Endothelial cell of umbilical vein (primary cell): Measurements from ENCODE around the gene ALDH8A1. TPM values are rescaled to one million over a fixed set of nuclear protein-coding genes. Genes with fewer than 3 reads are reported as not detected.

Source experiments
- BruUV-seq: library from RNA; stranded (reverse); fragments of 400-500 nt; replicated peaks from 2 replicates; lab custom pipeline; 2021; lab: Mats Ljungman, UMichigan
- CTCF ChIA-PET: fragments of 300-600, 350-600 bp; sonication (Branson Sonifier 250); formaldehyde crosslinking; loops from one replicate; lab custom pipeline; 2021; ENCODE audit warnings: antibody characterized with exemption, inconsistent platforms; lab: Charles Lee
- POLR2A ChIA-PET: fragments of 300-600, 350-600 bp; sonication (Branson Sonifier 250); formaldehyde crosslinking; loops from one replicate; lab custom pipeline; 2021; ENCODE audit warnings: antibody characterized with exemption, inconsistent platforms; lab: Charles Lee
- DNase-seq: peaks from one replicate; pipeline ENCODE4 v3.0.0-alpha.2; 2011; ENCODE audit warnings: low read depth, low spot score
- FAIRE-seq: peaks from 2 replicates; lab custom pipeline; 2011; peaks lifted over from hg19 to GRCh38; lab: Jason Lieb, UNC
- H2AFZ ChIP-seq: 2 replicates; pipeline ENCODE4 v1.6.0; 2012; ENCODE audit warnings: low read depth, low read length, control low read depth, inconsistent platforms
- H3K27ac ChIP-seq: 2 replicates; pipeline ENCODE4 v1.5.1; 2011; ENCODE audit warnings: low read depth, mild to moderate bottlenecking, control low read depth, low read length, moderate library complexity; ENCODE audit not compliant: insufficient read depth
- H3K27me3 ChIP-seq, 2 experiments: 2 replicates each; pipeline versions ENCODE4 v1.6.0 to v1.6.1; 2011; ENCODE audit warnings: low read length in 2 of 2, mixed read lengths in 1 of 2; ENCODE audit not compliant: control insufficient read depth in 2 of 2, insufficient read depth in 2 of 2
- H3K36me3 ChIP-seq, 2 experiments: 2 replicates in 1 of 2; 3 replicates in 1 of 2; pipeline ENCODE4 v1.5.1; 2011; ENCODE audit warnings: low read length in 2 of 2, mild to moderate bottlenecking in 1 of 2, moderate library complexity in 1 of 2; ENCODE audit not compliant: control insufficient read depth in 2 of 2, insufficient read depth in 2 of 2; ENCODE audit errors: extremely low read depth in 1 of 2
- H3K4me1 ChIP-seq: 3 replicates; pipeline ENCODE4 v1.5.1; 2011; ENCODE audit warnings: mild to moderate bottlenecking, low read length; ENCODE audit not compliant: control insufficient read depth, insufficient read depth; ENCODE audit errors: extremely low read depth
- H3K4me2 ChIP-seq: 2 replicates; pipeline ENCODE4 v1.6.1; 2011; ENCODE audit warnings: low read length, control low read depth, mixed read lengths; ENCODE audit not compliant: insufficient read depth
- H3K4me3 ChIP-seq, 3 experiments: fragments of 200-600 bp in 1 of 3; sonication (generic), shearing (Covaris generic) in 1 of 3; replicated peaks in 1 of 3; 2 replicates each; pipeline ENCODE4 v1.5.1; 2011 to 2016; ENCODE audit warnings: control low read depth in 3 of 3, low read length in 3 of 3, mild to moderate bottlenecking in 2 of 3, inconsistent platforms in 1 of 3, low read depth in 1 of 3, moderate library complexity in 1 of 3; ENCODE audit not compliant: insufficient read depth in 1 of 3
- H3K79me2 ChIP-seq: 2 replicates; pipeline ENCODE4 v1.6.0; 2012; ENCODE audit warnings: low read length, inconsistent platforms; ENCODE audit not compliant: control insufficient read depth, insufficient read depth
- H3K9ac ChIP-seq: replicated peaks from 2 replicates; pipeline ENCODE3; 2011; ENCODE audit warnings: low read length, control low read depth; ENCODE audit not compliant: insufficient read depth; ENCODE audit errors: extremely low read depth
- H3K9me1 ChIP-seq: replicated peaks from 3 replicates; pipeline ENCODE4 v1.6.0; 2011; ENCODE audit warnings: mild to moderate bottlenecking, low read length; ENCODE audit not compliant: control insufficient read depth, insufficient read depth; ENCODE audit errors: extremely low read depth
- H3K9me3 ChIP-seq: replicated peaks from 2 replicates; pipeline ENCODE4 v1.5.1; 2012; ENCODE audit warnings: low read length, inconsistent platforms; ENCODE audit not compliant: control insufficient read depth, insufficient read depth
- H4K20me1 ChIP-seq: replicated peaks from 2 replicates; pipeline ENCODE3; 2011; ENCODE audit warnings: mild to moderate bottlenecking, low read length; ENCODE audit not compliant: control insufficient read depth, insufficient read depth; ENCODE audit errors: extremely low read depth
- EZH2 ChIP-seq: IDR thresholded peaks from 2 replicates; pipeline ENCODE4 v1.6.1; 2012; ENCODE audit warnings: borderline replicate concordance, low read depth, mild to moderate bottlenecking, moderate library complexity, low read length, inconsistent platforms; ENCODE audit not compliant: severe bottlenecking
- FOS ChIP-seq: IDR thresholded peaks from 2 replicates; pipeline ENCODE4 v1.6.1; 2011; ENCODE audit warnings: mild to moderate bottlenecking, low read length, moderate library complexity, borderline replicate concordance; ENCODE audit not compliant: insufficient read depth
- GATA2 ChIP-seq: IDR thresholded peaks from 2 replicates; pipeline ENCODE4 v1.7.0; 2011; ENCODE audit warnings: low read depth, mild to moderate bottlenecking, moderate library complexity, mixed read lengths, low read length; ENCODE audit not compliant: insufficient read length, insufficient read depth
- JUN ChIP-seq: IDR thresholded peaks from 2 replicates; pipeline ENCODE4 v1.6.1; 2011; ENCODE audit warnings: borderline replicate concordance, low read depth; ENCODE audit not compliant: insufficient read length, insufficient read depth
- MYC ChIP-seq: IDR thresholded peaks from one replicate; pipeline ENCODE4 v1.6.1; 2011; ENCODE audit warnings: mild to moderate bottlenecking, low read depth, low read length
- POLR2A ChIP-seq: IDR thresholded peaks from 2 replicates; pipeline ENCODE4 v1.6.1; 2012; ENCODE audit warnings: low read depth, mild to moderate bottlenecking, control low read depth, low read length
- POLR2AphosphoS5 ChIP-seq: IDR thresholded peaks from 2 replicates; pipeline ENCODE4 v1.6.1; 2012; ENCODE audit warnings: low read depth, mild to moderate bottlenecking, control low read depth, low read length, moderate library complexity; ENCODE audit not compliant: insufficient read depth
- dilution Hi-C: fragments of 300-500 bp; cut with MboI; formaldehyde crosslinking; loops from one replicate; pipeline ENCODE4 v1.15.0; 2019; ENCODE audit warnings: low sequenced_read_pairs; ENCODE audit not compliant: extremely low pct_ligation_motif_present
- intact Hi-C: fragments of 100-400 bp; cut with micrococcal nuclease; formaldehyde crosslinking; loops from one replicate; pipeline ENCODE4 v1.10.0; 2022
- polyA plus RNA-seq, 4 experiments: library from polyadenylated mRNA; depleted of rRNA in 3 of 4; stranded (reverse) in 3 of 4; unstranded in 1 of 4; fragments of >200 nt; gene quantifications; 2 replicates each; pipeline versions ENCODE4 v1.2.1 to v1.2.3, GENCODE V29; 2011 to 2012; ENCODE audit warnings: missing spikeins in 1 of 4
- total RNA-seq: library from RNA; stranded (reverse); gene quantifications from 2 replicates; pipeline ENCODE4 v1.2.3, GENCODE V29; 2021
- TF ChIP-seq, protein P1 (sequence below): IDR thresholded peaks from 2 replicates; pipeline ENCODE4 v1.6.1; 2011; ENCODE audit not compliant: insufficient read depth, insufficient read length
- TF ChIP-seq, protein P2 (sequence below), 2 donors: IDR thresholded peaks; 1 replicate in 1 of 2; 2 replicates in 1 of 2; pipeline ENCODE4 v1.5.1; 2011; ENCODE audit warnings: low read length in 2 of 2, mild to moderate bottlenecking in 2 of 2, moderate library complexity in 2 of 2, control low read depth in 1 of 2, inconsistent platforms in 1 of 2, low read depth in 1 of 2; ENCODE audit not compliant: insufficient read depth in 1 of 2; ENCODE audit errors: extremely low read depth in 1 of 2

The ALDH8A1 gene
- total and polyA plus RNA-seq, 2 donors (not counting 3 experiments of a cell fraction or from before 2014, with no cell fraction given) = 0.08 to 0.95 TPM

DNA sequence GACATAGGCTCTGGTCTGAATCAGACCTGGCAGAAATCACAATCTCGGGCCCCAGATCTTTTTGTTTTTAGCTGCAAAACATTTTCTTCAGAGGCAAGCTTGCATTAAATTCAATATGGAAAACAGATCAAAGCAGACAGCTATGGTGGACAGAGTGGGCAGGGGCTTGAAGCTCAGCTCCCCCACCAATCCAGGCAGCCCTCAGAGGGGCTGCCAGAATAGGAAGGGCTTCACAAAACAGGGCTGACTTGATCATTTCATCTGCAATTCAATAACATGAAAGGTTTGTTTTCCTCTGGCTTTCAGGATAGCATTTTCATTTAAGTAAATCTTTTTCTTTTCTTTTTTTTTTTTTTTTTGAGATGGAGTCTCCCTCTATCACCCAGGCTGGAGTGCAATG lies 49.2 kb upstream of the ALDH8A1 start:
- POLR2A ChIA-PET = no interaction called here
- peaks cover 4% of the 10 kb centered on the region for H3K9me1 ChIP-seq
- TF ChIP-seq MYC = no peak
- TF ChIP-seq EZH2 = no peak
- no peak for TF ChIP-seq POLR2AphosphoS5
- no peak overlapping the region for H3K27ac ChIP-seq
- no peak for DNase-seq
- peaks cover 3% of the 10 kb centered on the region for H3K4me1 ChIP-seq
- no peaks in the 10 kb centered on the region for H3K79me2 ChIP-seq
- no peak overlapping the region for H3K4me3 ChIP-seq
- dilution Hi-C loops = no loop called here
- CTCF ChIA-PET = interaction anchor here (0.7 to 1.9 kb wide), 3 partner anchors 10 to 875 kb away, joined by 3 to 8 read pairs (median 4); no protein-coding TSS in a partner anchor
- intact Hi-C loops = no loop called here
- no peak overlapping the region for H2AFZ ChIP-seq
- no peaks in the 10 kb centered on the region for H3K27me3 ChIP-seq
- H3K9me3 ChIP-seq = no peaks in the 10 kb centered on the region
- no peak overlapping the region for H3K4me2 ChIP-seq
- peaks cover 2 to 5% of the 10 kb centered on the region in 2 experiments for H3K36me3 ChIP-seq
- no TSS peak for BruUV-seq
- H3K9ac ChIP-seq = no peak overlapping the region
- no peaks in the 10 kb centered on the region for H4K20me1 ChIP-seq
- FAIRE-seq = no peak

DNA sequence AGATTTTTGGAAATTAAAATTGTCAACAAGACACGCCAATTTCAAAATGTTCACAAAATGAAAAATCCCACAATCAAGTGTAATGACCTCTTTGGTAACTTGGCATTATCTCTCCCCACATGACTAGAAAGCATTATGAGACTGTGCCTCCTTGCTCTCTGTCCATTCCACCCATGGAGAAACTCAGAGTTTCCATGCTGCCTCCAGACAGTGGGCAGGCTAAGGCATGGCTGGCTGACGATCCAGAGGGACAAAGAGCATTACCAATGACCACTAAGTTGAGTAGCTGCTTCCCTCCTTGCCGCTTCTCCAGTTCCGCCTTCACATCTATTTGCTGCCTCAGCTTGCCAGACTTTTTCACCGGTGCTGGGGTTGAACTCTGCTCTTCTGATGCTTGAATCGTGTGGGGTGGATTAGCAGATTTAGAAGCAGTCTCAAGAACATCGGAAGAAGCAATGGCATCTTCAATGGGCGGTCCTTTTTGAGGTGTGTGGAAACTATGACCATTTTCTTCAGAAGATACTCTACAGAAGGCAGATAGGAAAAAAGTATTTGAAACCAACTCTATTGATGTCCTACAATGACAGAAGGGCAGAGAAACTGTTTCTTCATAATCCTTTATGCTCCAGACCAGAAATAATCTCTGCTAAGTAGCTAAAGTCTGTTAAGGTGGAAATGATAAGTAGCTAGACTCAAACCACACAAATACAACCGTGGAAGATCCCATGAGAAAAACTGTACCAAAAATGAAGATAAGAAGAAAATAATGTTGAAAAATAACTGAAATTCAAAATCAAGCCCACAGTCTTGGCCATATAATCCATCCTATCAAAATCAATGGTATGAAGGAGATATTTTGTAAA lies 47.5 kb upstream of the ALDH8A1 start:
- ChIA-PET POLR2A (no interaction called here), CTCF (interaction anchor here (1.0 to 1.9 kb wide), 3 partner anchors 8 to 57 kb away, joined by 3 to 8 read pairs (median 4); no protein-coding TSS in a partner anchor)
- BruUV-seq = no TSS peak

More for the DNA sequence above, 47.5 kb upstream of the ALDH8A1 start:
- peaks cover 4% of the 10 kb centered on the region for H3K9me1 ChIP-seq
- intact Hi-C loops = no loop called here
- H3K4me2 ChIP-seq = no peak overlapping the region
- no peak overlapping the region for H3K4me3 ChIP-seq
- no peak overlapping the region for H3K9ac ChIP-seq
- TF ChIP-seq JUN = no peak
- no peak for TF ChIP-seq GATA2
- TF ChIP-seq, protein P1, sequence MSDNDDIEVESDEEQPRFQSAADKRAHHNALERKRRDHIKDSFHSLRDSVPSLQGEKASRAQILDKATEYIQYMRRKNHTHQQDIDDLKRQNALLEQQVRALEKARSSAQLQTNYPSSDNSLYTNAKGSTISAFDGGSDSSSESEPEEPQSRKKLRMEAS = no peak
- no peak for TF ChIP-seq FOS
- no peak for TF ChIP-seq POLR2AphosphoS5
- no peak for TF ChIP-seq POLR2A
- TF ChIP-seq, protein P2, sequence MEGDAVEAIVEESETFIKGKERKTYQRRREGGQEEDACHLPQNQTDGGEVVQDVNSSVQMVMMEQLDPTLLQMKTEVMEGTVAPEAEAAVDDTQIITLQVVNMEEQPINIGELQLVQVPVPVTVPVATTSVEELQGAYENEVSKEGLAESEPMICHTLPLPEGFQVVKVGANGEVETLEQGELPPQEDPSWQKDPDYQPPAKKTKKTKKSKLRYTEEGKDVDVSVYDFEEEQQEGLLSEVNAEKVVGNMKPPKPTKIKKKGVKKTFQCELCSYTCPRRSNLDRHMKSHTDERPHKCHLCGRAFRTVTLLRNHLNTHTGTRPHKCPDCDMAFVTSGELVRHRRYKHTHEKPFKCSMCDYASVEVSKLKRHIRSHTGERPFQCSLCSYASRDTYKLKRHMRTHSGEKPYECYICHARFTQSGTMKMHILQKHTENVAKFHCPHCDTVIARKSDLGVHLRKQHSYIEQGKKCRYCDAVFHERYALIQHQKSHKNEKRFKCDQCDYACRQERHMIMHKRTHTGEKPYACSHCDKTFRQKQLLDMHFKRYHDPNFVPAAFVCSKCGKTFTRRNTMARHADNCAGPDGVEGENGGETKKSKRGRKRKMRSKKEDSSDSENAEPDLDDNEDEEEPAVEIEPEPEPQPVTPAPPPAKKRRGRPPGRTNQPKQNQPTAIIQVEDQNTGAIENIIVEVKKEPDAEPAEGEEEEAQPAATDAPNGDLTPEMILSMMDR (IDR thresholded peaks at IDR 0.05; ENCODE audit: extremely low read depth in 1 of 2, insufficient read depth in 1 of 2, low read depth in 1 of 2, low read length in 2 of 2) = no peak
- no peak for TF ChIP-seq MYC
- no peak for TF ChIP-seq EZH2
- no peaks in the 10 kb centered on the region for H3K79me2 ChIP-seq
- no peak overlapping the region for H2AFZ ChIP-seq
- dilution Hi-C loops = no loop called here
- H3K27me3 ChIP-seq = no peaks in the 10 kb centered on the region
- H3K36me3 ChIP-seq = peaks cover 2 to 5% of the 10 kb centered on the region in 2 experiments
- H3K9me3 ChIP-seq = no peaks in the 10 kb centered on the region
- H3K4me1 ChIP-seq = peaks cover 3% of the 10 kb centered on the region
- H3K27ac ChIP-seq = no peak overlapping the region
- H4K20me1 ChIP-seq = no peaks in the 10 kb centered on the region
- DNase-seq (no peak), FAIRE-seq (no peak)
